ENCODE data around the gene PDE11A. TPM values are rescaled to one million over a fixed set of nuclear protein-coding genes. Genes with fewer than 3 reads are reported as not detected.
"Not testable (repeated sequence)": the region's sequence is repeated elsewhere in the genome, so short reads cannot be mapped to it uniquely, and the experiment has no call there.

The PDE11A gene
- total RNA-seq, 1 donor from 2014 or later, result 0.17 TPM

DNA sequence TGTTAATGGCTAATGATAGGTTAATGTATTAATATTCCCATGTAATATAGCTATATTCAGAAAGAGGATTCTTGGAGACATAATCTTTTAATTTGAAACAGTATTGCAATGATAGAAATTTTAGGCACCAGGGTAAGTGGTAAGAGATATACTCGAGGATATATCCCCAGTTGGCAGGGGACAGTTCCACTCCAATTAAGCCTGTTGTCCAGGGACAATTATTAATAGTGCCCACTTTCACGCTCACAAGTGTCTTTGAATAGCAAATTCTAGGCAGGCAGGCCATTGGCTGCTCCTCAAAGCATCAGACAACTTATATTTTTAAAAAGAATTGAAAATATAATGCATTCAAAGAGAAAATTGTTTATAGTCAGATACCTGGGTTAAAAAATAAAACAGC lies 190.7 kb downstream of the PDE11A start:
- DNase-seq, result no peak

DNA sequence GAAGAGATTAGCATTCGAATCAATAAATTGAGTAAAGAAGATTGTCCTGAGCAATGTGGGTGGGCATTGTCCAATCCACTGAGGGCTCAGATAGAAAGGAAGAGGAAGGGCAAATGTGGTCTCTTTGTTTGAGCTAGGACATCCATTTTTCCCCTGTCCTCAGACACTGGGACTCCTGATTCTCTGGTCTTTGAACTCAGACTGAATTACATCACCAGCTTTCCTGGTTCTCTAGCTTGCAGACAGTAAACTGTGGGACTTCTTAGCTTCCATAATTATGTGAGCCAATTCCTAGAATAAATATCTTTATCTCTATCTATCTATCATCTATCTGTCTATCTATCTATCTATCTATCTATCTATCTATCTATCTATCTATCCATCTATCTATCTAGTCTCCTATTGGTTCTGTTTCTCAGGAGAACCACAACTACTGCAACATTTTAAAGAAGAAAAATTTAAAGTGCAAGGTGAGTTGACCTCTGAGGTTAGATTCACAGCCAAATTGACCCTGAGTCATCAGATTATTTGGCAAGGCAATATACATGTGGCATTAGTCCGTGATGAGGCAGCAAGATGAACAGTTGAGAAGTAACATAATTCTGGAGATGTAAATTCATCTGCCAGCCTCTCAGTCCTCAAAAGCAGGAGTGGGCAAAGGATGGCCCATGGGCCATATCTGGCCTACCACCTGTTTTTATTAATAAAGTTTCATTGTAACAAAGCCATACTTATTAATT lies 191.4 kb downstream of the PDE11A start:
- DNase-seq, result no peak

DNA sequence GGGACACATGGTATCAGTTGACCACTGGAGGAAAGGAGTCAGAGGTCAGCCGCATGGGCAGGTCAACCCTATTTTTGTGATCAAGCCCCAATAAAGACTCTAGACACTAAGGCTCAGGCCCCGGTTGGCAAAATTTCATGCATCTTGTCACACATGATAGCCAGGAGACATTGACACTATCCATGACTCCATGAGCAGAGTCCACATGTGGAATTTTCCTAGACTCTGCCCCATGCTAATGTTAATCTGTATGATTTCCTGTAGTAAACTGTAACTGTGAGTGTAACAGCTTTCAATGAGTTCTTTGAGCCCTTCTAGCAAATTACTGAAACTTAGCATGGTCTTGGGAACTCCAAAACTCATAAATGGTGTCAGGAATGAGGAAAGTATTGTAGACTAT lies 192.3 kb downstream of the PDE11A start:
- DNase-seq, result no peak

GRCh38 chr2:177876950-177877349 lies 195.6 kb downstream of the PDE11A start:
- no peak for DNase-seq

- no peak for DNase-seq
Observed at GRCh38 chr2:177874686-177875085, 197.9 kb downstream of the PDE11A start.

DNA sequence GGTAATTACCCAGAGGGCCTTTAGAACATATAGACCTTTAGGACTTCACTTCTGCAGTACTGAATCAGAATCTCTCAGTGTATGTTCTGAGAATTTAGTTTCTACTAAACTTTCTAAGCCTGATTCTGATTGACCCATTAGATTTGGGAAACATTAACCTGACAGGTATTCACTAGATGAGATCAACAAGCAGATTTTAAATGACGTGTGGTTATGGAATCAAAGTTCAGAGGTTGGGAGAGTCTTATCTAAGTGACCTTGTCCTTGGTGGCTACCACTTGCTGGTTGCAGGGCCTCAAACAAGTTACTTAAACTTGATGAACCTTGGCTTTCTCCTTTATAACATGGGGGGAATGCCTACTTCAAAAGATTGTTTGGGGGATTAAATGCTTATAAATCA lies 198.7 kb downstream of the PDE11A start:
- DNase-seq, result no peak

DNA sequence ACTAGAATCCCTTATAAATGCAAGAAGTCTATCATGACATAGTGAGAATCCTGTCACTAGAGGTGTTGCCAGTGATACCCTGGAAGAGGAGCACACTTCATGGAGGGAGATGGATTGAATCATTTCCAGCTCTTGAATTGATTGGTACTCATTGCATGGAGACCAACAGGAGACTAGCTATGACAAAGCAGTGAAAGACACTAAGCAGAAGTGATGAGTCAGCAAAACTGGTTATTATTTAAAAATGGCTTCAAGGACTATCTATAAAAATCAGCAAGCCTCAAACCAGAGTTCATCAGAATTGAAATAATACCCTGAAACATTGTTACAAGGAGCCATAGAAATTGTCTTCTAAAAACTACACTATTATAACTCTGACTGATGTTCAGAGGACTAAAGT lies 200.3 kb downstream of the PDE11A start:
- DNase-seq, result no peak

DNA sequence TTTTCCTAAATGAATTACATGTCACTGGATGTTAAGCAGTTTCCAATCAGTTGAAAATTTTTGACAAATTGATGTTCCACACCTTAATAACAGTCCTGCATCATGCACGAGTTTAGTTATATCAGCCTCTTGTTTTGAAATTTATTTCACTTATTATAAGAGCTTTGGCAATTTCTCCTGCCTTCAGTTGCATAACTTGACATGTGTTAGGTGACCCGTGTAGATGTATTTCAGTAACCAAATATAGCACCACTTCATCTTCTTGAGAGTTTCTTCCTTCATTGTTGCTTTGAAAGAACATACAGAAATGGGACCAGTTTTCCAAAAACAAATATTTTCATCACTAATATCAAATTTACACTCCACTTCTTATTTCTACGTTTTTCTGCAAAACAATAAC lies 202.7 kb downstream of the PDE11A start:
- DNase-seq, result no peak

- DNase-seq, result no peak
Observed at GRCh38 chr2:177869209-177869608, 203.4 kb downstream of the PDE11A start.

GRCh38 chr2:177868806-177869205 lies 203.8 kb downstream of the PDE11A start:
- DNase-seq, result no peak

GRCh38 chr2:177857538-177857937 lies 215.0 kb downstream of the PDE11A start:
- DNase-seq, result no peak

DNA sequence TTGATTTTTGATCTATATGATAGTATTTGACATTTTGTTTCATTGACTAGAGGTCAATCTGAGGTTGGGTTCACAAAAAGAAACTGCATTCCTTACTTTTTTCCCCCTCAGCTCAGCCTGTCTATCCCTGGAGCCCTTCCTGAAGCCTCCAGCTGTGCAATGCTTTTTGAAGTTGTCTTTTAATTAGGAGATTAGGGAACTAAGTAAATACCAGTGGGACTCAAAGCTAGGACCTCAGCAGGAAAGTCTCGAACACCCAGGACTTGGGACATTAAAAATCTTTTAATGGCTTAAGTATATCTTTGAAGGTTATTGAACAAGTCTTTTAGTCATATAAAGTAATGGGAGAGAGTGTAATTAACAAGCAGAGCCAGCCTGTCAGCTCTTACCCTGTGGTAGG lies 220.2 kb downstream of the PDE11A start:
- no peak for DNase-seq

DNA sequence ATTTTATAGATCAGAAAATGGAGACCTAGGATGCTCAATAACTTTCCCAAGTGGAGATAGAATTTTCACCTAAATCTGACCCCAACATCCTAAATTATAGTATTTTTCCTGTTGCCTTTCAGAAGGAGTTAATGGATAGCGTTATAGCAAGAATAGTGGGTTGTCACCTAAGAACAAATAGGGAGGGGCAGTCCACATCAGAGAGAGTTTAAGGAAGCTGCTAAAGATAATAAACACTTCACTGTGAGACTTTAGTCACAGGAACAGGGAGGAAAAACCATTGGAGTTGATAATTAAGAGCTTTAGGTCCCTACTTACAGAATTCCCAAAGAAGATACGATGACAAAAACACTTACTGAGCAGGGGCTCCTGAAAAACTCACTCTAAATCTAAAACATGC lies 229.4 kb downstream of the PDE11A start:
- no peak for DNase-seq

GRCh38 chr2:177842243-177842642 lies 230.3 kb downstream of the PDE11A start:
- DNase-seq, result no peak

GRCh38 chr2:177835418-177836204 lies 237.0 kb downstream of the PDE11A start:
- DNase-seq, result not testable (repeated sequence)

GRCh38 chr2:177832611-177833433 lies 239.8 kb downstream of the PDE11A start:
- DNase-seq, result no peak

GRCh38 chr2:177830881-177831386 lies 241.6 kb downstream of the PDE11A start:
- DNase-seq, result no peak

DNA sequence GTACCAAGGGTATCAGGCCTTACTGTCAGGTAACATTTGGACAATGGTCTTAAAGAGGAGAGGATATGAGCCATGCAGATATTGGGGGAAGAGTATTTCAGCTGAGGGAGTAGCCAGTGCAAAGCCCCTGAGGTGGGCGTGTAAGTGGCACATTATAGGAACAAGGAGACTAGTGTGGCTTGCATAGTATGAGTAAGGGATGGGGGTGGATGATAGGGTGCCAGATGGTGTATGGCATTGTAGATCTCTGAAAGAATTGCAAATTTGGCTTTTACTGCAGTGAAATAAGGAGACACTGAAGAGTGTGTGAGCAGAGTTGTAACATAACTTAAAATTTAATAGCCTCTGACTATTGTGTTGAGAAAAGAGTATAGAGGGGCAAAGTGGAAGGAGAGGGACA lies 244.0 kb downstream of the PDE11A start:
- no peak for DNase-seq

GRCh38 chr2:177826897-177827296 lies 245.7 kb downstream of the PDE11A start:
- DNase-seq, result no peak

DNA sequence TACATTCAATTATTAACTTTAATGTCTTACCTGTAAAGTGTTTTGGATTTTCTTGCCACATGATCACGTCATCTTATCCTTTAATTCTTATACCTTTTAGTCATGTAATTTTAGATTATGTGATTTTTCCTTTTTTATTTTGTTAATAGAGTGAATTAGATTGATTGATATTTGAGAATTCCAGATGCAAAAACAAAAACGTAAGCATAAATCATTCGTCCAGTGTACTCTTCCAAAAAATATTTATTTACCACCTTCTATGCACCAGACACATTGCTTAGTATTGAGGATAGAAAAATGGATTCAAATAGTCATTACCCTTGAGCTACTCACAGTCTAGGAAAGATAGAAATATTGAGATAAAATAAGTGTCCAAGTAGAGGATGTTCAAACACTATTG lies 249.6 kb downstream of the PDE11A start:
- no peak for DNase-seq

DNA sequence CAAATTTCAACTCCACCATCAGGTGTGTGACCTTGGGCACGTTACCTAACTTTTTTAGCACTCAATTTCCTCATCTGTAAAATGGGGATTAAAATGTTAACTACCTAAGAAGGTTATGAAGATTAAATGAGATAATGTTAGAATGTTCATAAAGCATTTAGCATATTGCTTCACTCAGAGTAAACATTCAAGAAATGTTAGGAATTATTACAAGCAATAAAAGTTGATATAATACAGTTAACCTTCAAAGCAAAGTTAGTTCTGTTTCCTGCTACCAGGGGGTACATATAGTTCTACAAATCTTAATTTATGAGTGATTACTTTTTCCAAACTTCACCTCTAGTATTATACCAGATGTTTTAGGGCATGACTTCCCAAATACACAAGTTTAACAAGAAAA lies 254.2 kb downstream of the PDE11A start:
- no peak for DNase-seq

- no peak for DNase-seq
Observed at GRCh38 chr2:177817300-177817699, 255.3 kb downstream of the PDE11A start.

GRCh38 chr2:177816766-177817165 lies 255.8 kb downstream of the PDE11A start:
- DNase-seq, result no peak
